Measurements from ENCODE around the gene TNFRSF19. TPM values are rescaled to one million over a fixed set of nuclear protein-coding genes. Genes with fewer than 3 reads are reported as not detected.

TNFRSF19 gene
- total and polyA plus RNA-seq, 2 of the 13 experiments (the other 11 are each of a cell fraction or from before 2014, with no cell fraction given), result 75.3 to 77.7 TPM

DNA sequence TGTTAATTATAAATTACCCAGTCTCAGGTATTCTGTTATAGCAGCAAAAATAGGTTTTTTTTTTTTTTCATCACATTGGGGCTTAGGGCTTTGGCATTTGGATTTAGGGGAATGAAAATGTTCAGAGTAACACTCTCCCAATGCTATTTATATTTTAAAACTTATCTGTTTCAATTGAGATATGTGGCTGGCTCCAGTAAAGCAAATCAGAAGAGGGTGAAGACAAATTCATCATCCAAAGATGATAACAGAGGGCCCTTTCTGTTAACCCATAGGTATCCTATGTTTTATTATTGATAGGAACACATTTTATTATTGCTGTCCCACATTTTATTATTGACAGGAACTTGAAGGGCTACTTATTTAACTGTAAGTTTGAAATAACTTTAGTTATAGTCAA lies 20.5 kb upstream of the TNFRSF19 start (continued):
- TF ChIP-seq TCF12 (IDR thresholded peaks at IDR 0.05), result no peak
- no peak for TF ChIP-seq TCF12 (CRISPR knock-in tag; IDR thresholded peaks at IDR 0.05)
- TF ChIP-seq, protein P1, sequence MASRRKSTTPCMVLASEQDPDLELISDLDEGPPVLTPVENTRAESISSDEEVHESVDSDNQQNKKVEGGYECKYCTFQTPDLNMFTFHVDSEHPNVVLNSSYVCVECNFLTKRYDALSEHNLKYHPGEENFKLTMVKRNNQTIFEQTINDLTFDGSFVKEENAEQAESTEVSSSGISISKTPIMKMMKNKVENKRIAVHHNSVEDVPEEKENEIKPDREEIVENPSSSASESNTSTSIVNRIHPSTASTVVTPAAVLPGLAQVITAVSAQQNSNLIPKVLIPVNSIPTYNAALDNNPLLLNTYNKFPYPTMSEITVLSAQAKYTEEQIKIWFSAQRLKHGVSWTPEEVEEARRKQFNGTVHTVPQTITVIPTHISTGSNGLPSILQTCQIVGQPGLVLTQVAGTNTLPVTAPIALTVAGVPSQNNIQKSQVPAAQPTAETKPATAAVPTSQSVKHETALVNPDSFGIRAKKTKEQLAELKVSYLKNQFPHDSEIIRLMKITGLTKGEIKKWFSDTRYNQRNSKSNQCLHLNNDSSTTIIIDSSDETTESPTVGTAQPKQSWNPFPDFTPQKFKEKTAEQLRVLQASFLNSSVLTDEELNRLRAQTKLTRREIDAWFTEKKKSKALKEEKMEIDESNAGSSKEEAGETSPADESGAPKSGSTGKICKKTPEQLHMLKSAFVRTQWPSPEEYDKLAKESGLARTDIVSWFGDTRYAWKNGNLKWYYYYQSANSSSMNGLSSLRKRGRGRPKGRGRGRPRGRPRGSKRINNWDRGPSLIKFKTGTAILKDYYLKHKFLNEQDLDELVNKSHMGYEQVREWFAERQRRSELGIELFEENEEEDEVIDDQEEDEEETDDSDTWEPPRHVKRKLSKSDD (CRISPR knock-in tag; IDR thresholded peaks at IDR 0.05; ENCODE audit: low read depth), result no peak
- TF ChIP-seq, protein P2, sequence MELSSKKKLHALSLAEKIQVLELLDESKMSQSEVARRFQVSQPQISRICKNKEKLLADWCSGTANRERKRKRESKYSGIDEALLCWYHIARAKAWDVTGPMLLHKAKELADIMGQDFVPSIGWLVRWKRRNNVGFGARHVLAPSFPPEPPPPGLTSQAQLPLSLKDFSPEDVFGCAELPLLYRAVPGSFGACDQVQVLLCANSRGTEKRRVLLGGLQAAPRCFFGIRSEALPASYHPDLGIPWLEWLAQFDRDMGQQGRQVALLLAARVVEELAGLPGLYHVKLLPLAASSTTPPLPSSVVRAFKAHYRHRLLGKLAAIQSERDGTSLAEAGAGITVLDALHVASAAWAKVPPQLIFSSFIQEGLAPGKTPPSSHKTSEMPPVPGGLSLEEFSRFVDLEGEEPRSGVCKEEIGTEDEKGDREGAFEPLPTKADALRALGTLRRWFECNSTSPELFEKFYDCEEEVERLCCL (CRISPR knock-in tag; IDR thresholded peaks at IDR 0.05; ENCODE audit: borderline replicate concordance), result no peak

DNA sequence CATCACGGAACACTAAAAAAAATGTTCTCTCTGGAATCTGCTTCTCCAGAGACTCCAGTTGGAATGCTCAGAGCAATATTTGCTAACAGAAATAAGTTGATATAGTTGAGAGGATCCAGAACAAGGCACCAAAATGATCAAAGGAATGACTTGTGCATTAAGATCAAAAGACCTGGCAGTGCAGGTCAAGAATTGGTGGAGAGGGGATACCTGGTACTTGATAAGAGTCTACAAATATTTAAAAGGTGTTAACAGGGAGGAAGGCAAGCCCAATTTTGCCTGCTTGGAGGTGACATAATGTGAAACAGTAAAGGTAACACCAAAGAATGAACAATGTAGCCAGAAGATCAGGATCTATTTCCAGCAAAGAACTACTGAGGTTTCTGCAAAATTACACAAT lies 20.0 kb upstream of the TNFRSF19 start:
- in situ Hi-C loops (cut with HindIII; ENCODE audit: extremely low pct_ligation_motif_present, low pct_unique_long_range_greater_than_20kb), result no loop called here
- Histone ChIP-seq H3K4me1 (ENCODE audit: insufficient read depth, low read length) (peaks cover 54% of the 10 kb centered on the region), H3K79me2 (ENCODE audit: insufficient read depth, low read length) (no peaks in the 10 kb centered on the region), H3K27ac (ENCODE audit: extremely low read length, insufficient read depth, low read length) (no peak overlapping the region), H3K36me3 (replicated peaks in 1 of 2; ENCODE audit: control insufficient read depth in 1 of 2, insufficient read depth in 2 of 2, low read length in 2 of 2) (no peaks in the 10 kb centered on the region), H3K9ac (ENCODE audit: insufficient read depth, low read depth, low read length) (no peak overlapping the region), H3K27me3 (ENCODE audit: control insufficient read depth in 1 of 2, insufficient read depth in 2 of 2, low read length in 2 of 2) (no peaks in the 10 kb centered on the region), H3K4me2 (ENCODE audit: low read depth, low read length) (no peak overlapping the region), H3K9me3 (ENCODE audit: low read length) (no peaks in the 10 kb centered on the region), H2AFZ (ENCODE audit: low read length) (no peak overlapping the region), H4K20me1 (ENCODE audit: insufficient read depth, low read length) (no peaks in the 10 kb centered on the region), H3K4me3 (replicated peaks in 1 of 3; ENCODE audit: insufficient read depth in 1 of 3, low read depth in 2 of 3, low read length in 3 of 3) (no peak overlapping the region)
- BruUV-seq (replicated peaks), result no TSS peak
- intact Hi-C loops (cut with micrococcal nuclease; ENCODE audit: unreplicated experiment), result no loop called here
- peak; percentile 56 for DNase-seq (ENCODE audit: low spot score)
- POLR2A ChIA-PET, result no interaction called here
- WGBS (ENCODE audit: low lambda C conversion rate), result 59% methylated on average over 1 of the region's 1 CpG
- no peak for ATAC-seq
- TF ChIP-seq ZNF317 (CRISPR knock-in tag; IDR thresholded peaks at IDR 0.05) (no peak), TBX2 (CRISPR knock-in tag; IDR thresholded peaks at IDR 0.05; ENCODE audit: borderline replicate concordance) (peak; percentile 24; the same call in 1 of the 2 replicates), CREM (IDR thresholded peaks at IDR 0.05) (peak; percentile 35; the same call in 1 of the 2 replicates), CREM (CRISPR knock-in tag; IDR thresholded peaks at IDR 0.05) (no peak), ZNF772 (CRISPR knock-in tag; IDR thresholded peaks at IDR 0.05) (no peak), NCOA2 (CRISPR knock-in tag; IDR thresholded peaks at IDR 0.05) (peak; percentile 24; the same call in 1 of the 2 replicates), TCF7 (IDR thresholded peaks at IDR 0.05; ENCODE audit: low read depth) (peak; percentile 72), SRY (CRISPR knock-in tag; IDR thresholded peaks at IDR 0.05) (no peak), REPIN1 (CRISPR knock-in tag; IDR thresholded peaks at IDR 0.05; ENCODE audit: borderline replicate concordance, low read depth) (no peak)
- peak; percentile 4 for FAIRE-seq
- CTCF ChIA-PET (ENCODE audit: low intra/inter-chr PET ratio, low total read pairs), result no interaction called here
